Measurements from ENCODE around the gene RANBP6. TPM values are rescaled to one million over a fixed set of nuclear protein-coding genes. Genes with fewer than 3 reads are reported as not detected.

RANBP6 gene
- total and polyA plus RNA-seq, 11 donors: 7.7 to 65.5 (median 24.1) TPM

DNA sequence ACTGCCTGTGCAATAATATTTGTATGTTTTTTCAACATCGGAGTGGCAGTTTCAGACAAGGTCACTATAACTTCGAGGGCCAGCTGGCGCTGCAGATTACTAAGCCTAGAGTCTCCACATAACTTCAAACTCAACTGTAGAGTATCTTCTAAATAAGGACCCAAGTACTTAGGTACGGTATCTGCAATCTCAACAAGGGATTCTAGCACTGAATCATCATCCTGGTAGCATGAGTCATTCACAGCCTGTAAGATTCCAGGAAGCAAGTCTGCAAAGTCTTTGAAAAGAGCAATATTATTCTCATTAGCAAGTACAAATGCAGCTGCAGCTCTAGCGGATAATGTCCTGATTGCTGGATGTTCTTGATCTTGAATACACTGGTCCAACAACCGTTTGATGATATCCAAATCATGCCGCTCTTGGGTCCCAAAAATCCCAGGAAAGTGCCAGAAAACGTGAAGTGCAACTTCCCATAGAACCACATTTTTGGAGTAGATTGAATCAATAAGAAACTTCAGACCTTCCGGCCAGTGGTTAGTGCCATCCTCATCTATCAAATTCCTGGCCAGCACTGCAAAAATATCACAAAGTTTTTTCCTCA, 654 bp downstream of the RANBP6 start:
- Histone ChIP-seq H3K9me3 (no peaks in the 10 kb centered on the region), H3K4me1 (peaks cover 0 to 40% (median 28%) of the 10 kb centered on the region in 12 donors), H3K36me3 (peaks cover 0 to 34% (median 13%) of the 10 kb centered on the region in 9 donors), H3K4me3 (peak overlapping the region; percentile 59 to 82 (median 74)), H3K27me3 (no peaks in the 10 kb centered on the region), H3K27ac (peak overlapping the region in 11 of 12 donors; percentile 73 to 91 (median 82))
- intact Hi-C loops (cut with DNase I): loop anchor here in 2 of 10 donors (5.0 kb wide), 2 partner anchors 67 to 387 kb away; partner anchors contain the start of gene RIC1 (in 1 of the 2)
- TF ChIP-seq, protein P1, sequence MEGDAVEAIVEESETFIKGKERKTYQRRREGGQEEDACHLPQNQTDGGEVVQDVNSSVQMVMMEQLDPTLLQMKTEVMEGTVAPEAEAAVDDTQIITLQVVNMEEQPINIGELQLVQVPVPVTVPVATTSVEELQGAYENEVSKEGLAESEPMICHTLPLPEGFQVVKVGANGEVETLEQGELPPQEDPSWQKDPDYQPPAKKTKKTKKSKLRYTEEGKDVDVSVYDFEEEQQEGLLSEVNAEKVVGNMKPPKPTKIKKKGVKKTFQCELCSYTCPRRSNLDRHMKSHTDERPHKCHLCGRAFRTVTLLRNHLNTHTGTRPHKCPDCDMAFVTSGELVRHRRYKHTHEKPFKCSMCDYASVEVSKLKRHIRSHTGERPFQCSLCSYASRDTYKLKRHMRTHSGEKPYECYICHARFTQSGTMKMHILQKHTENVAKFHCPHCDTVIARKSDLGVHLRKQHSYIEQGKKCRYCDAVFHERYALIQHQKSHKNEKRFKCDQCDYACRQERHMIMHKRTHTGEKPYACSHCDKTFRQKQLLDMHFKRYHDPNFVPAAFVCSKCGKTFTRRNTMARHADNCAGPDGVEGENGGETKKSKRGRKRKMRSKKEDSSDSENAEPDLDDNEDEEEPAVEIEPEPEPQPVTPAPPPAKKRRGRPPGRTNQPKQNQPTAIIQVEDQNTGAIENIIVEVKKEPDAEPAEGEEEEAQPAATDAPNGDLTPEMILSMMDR (IDR thresholded peaks at IDR 0.05): no peak
- no peak for TF ChIP-seq POLR2A (IDR thresholded peaks at IDR 0.05)
- DNase-seq (no peak), ATAC-seq (peak in 2 of 4 donors; percentile 23 to 57)
- WGBS, 4 donors: 18 to 24% (median 21%) methylated on average over 9 of the region's 9 CpGs

DNA sequence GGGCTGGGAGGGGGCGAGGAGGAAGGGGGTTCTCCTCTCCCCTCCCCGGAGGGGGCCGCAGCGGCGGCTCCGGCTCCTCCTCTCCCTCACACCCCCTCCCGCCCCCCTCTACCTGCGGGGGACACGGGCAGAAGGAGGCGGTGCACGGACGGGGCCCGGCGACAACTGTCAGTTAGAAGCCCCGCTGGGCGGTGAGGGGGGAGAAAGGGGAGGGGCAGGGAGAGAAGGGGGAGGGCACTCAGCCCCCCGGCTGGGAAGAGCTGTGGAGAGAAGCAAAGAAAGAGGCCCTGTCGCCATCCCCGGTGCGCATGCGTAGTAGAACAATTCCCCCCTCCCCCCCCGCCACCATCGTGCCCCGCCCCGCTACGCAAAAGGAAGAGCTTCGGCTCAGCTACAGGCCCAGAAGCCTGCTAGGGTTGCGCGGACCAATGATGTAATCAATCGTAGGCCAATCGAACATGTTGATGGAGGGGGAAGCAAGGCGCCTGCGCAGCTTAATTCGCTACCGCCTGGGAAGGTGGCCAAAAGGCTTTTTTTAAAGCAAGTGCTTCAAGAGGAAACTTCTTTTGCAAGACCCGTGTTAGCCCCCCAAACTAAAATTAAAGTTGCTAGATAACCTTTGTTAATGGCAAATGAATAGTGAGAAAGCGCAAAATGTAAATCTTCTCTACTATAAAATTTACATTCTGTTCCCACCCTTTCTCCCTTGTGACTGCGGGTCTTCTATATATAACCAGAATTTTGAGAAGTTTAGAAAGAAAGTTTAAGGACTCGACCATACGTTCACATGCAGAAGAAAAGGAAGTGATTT, 7.0 kb downstream of the RANBP6 start:
- Histone ChIP-seq H3K27me3 (no peaks in the 10 kb centered on the region), H3K4me3 (peak overlapping the region; percentile 67 to 95 (median 86)), H3K9me3 (no peaks in the 10 kb centered on the region), H3K27ac (peak overlapping the region; percentile 92 to 99 (median 96)), H3K4me1 (peaks cover 0 to 64% (median 49%) of the 10 kb centered on the region in 12 donors), H3K36me3 (peaks cover 0 to 39% (median 21%) of the 10 kb centered on the region in 9 donors)
- ATAC-seq (peak; percentile 90 to 97 (median 94)), DNase-seq (peak; percentile 95 to 97 (median 97))
- intact Hi-C loops (cut with DNase I): loop anchor here in 2 of 10 donors (1.0 to 10.0 kb wide), 3 partner anchors 20 to 74 kb away; no protein-coding TSS in a partner anchor
- TF ChIP-seq, protein P1 (IDR thresholded peaks at IDR 0.05): no peak
- peak in 1 of 2 donors; percentile 7 for TF ChIP-seq POLR2A (IDR thresholded peaks at IDR 0.05)
- WGBS, 4 donors: 0 to 1% (median 0%) methylated on average over 14 to 39 of the region's 40 CpGs

DNA sequence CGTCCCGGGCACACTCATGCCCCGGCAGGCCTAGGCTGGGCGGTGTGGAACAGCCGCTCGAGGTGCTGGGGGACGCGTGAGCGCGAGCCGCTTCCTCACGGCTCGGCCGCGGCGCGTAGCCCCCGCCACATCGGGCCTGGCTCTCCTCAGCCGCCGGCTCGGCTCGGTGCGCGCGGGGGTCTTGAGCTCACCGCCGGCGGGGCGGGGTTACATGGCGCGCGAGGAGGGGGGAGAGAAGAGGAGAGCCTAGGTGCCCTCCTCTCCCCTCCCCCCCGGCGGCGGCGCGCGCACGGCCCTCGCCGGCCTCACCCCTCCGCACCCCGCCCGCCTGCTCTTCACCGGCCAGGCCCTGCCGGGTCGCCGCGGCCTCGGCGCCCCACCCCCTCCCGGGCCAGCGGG, 7.7 kb downstream of the RANBP6 start:
- ATAC-seq: peak; percentile 32 to 89 (median 74)
- Histone ChIP-seq H3K4me1 (peaks cover 0 to 61% (median 46%) of the 10 kb centered on the region in 12 donors), H3K27ac (peak overlapping the region; percentile 92 to 99 (median 96)), H3K4me3 (peak overlapping the region; percentile 67 to 95 (median 86)), H3K9me3 (no peaks in the 10 kb centered on the region), H3K36me3 (peaks cover 0 to 33% (median 15%) of the 10 kb centered on the region in 9 donors), H3K27me3 (no peaks in the 10 kb centered on the region)
- DNase-seq: peak; percentile 84 to 89 (median 85)
- WGBS, 4 donors: 0 to 1% (median 0%) methylated on average over 12 to 51 of the region's 54 CpGs; no CpG with 5 or more reads in 1 of the 4 donors
- peak in 1 of 2 donors; percentile 18 for TF ChIP-seq POLR2A (IDR thresholded peaks at IDR 0.05)
- TF ChIP-seq, protein P1 (IDR thresholded peaks at IDR 0.05): no peak
- intact Hi-C loops (cut with DNase I): loop anchor here in 2 of 10 donors (1.0 to 10.0 kb wide), 3 partner anchors 19 to 73 kb away; no protein-coding TSS in a partner anchor
